Psoas muscle (tissue), 8 donors: Measurements from ENCODE around the gene TP53RK. TPM values are rescaled to one million over a fixed set of nuclear protein-coding genes. Genes with fewer than 3 reads are reported as not detected.
"Not testable (repeated sequence)": the region's sequence is repeated elsewhere in the genome, so short reads cannot be mapped to it uniquely, and the experiment has no call there.

Experiments
- ATAC-seq, 4 donors: fragments of 200-7000 bp; cut with Tn5 transposase; one replicate each; pipeline ENCODE4 v1.9.1; 2020; ENCODE audit warnings: moderate library complexity in 3 of 4, mild to moderate bottlenecking in 2 of 4
- DNase-seq, 2 donors: peaks; one replicate each; pipeline ENCODE4 v3.0.0-alpha.2; 2020
- H3K27ac ChIP-seq: fragments of 200-600 bp; one replicate; pipeline ENCODE4 v1.8.0; 2022
- H3K27me3 ChIP-seq, 3 donors: fragments of 200-600 bp in 1 of 3; one replicate each; pipeline versions ENCODE4 v1.6.1 to v1.8.0; 2013 to 2022; ENCODE audit warnings: low read length in 2 of 3, mild to moderate bottlenecking in 2 of 3, moderate library complexity in 1 of 3; ENCODE audit not compliant: insufficient read depth in 3 of 3
- H3K36me3 ChIP-seq, 2 donors: fragments of 200-600 bp in 1 of 2; one replicate each; pipeline versions ENCODE4 v1.6.1 to v1.8.0; 2013 to 2022; ENCODE audit warnings: low read depth in 1 of 2, mild to moderate bottlenecking in 1 of 2, moderate library complexity in 1 of 2; ENCODE audit not compliant: insufficient read depth in 1 of 2
- H3K4me1 ChIP-seq: fragments of 200-600 bp; one replicate; pipeline ENCODE4 v1.8.0; 2022
- H3K4me3 ChIP-seq: fragments of 200-600 bp; one replicate; pipeline ENCODE4 v1.8.0; 2022; ENCODE audit warnings: mild to moderate bottlenecking
- H3K9me3 ChIP-seq: fragments of 200-600 bp; one replicate; pipeline ENCODE4 v1.8.0; 2022
- CTCF ChIP-seq: fragments of 200-600 bp; IDR thresholded peaks from one replicate; pipeline ENCODE4 v1.8.0; 2022; ENCODE audit warnings: antibody characterized with exemption
- WGBS, 3 donors: extraction: QIAGEN DNeasy Blood & Tissue Kit; methylation state at CpG; one replicate each; pipeline versions ENCODE4 v1.1.6 to v1.1.7; 2013; 5-methylcytosine and 5-hydroxymethylcytosine counted together
- intact Hi-C, 2 donors: fragments of 100-400 bp; cut with DNase I; formaldehyde crosslinking; loops; one replicate each; pipeline versions ENCODE4 v1.11.0 to v1.14.2; 2022
- polyA plus RNA-seq, 3 donors: library from polyadenylated mRNA; stranded (reverse); fragments of 200-250 nt; gene quantifications; one replicate each; pipeline ENCODE4 v1.2.3, GENCODE V29; 2013
- total RNA-seq, 4 donors: library from RNA; stranded (reverse); fragmentation: NEBNext Ultra II Directional in 2 of 4; extraction: Animal tissue kit (Norgen Biotek cat#: 25700) in 2 of 4; gene quantifications; one replicate each; pipeline versions ENCODE4 v1.2.1 to v1.2.4, GENCODE V29; 2021 to 2023
- donor health status: healthy with polysubstance abuse.
- donor health status: DM: no; HTN: no; CAD: no; lungs with moderate emphysema.
- donor health status: Bipolar disorder and iron deficiency.
- donor health status: healthy.
- donor health status: DM: yes; HTN: yes; CAD: no.
- donor health status: DM: no; HTN: no; CAD: no.
- donor health status: DM: no; HTN: no; CAD: no.
- donor health status: DM: yes; HTN: yes; CAD: no.

Gene TP53RK
- total and polyA plus RNA-seq, 7 donors, result 5.8 to 12.9 (median 9.3) TPM

- intact Hi-C loops, result loop anchor here in 1 of 2 donors (5.0 kb wide), 1 partner anchor 116 kb away; no protein-coding TSS in a partner anchor
Observed at GRCh38 chr20:46678516-46678915, 10.7 kb downstream of the TP53RK start.

GRCh38 chr20:46677608-46678007 is 11.6 kb downstream of the TP53RK start:
- intact Hi-C loops, result loop anchor here in 1 of 2 donors (5.0 kb wide), 1 partner anchor 115 kb away; no protein-coding TSS in a partner anchor
- Histone ChIP-seq H3K27ac (no peak overlapping the region), H3K27me3 (no peaks in the 10 kb centered on the region), H3K4me3 (no peak overlapping the region), H3K9me3 (no peaks in the 10 kb centered on the region), H3K4me1 (peaks cover 8% of the 10 kb centered on the region), H3K36me3 (no peaks in the 10 kb centered on the region)
- DNase-seq (no peak), ATAC-seq (no peak)
- 87 to 91% (median 88%) methylated on average over 5 of the region's 5 CpGs for WGBS, 3 donors
- TF ChIP-seq CTCF, result no peak

More at GRCh38 chr20:46678516-46678915, 10.7 kb downstream of the TP53RK start:
- no peak for ATAC-seq
- no peak for DNase-seq
- WGBS, 3 donors, result 58 to 68% (median 61%) methylated on average over 4 of the region's 4 CpGs
- Histone ChIP-seq H3K4me3 (no peak overlapping the region), H3K9me3 (no peaks in the 10 kb centered on the region), H3K27me3 (no peaks in the 10 kb centered on the region), H3K36me3 (no peaks in the 10 kb centered on the region), H3K4me1 (peaks cover 17% of the 10 kb centered on the region), H3K27ac (no peak overlapping the region)
- TF ChIP-seq CTCF, result no peak

- WGBS, 3 donors, result 86 to 90% (median 88%) methylated on average over 11 to 13 of the region's 14 CpGs
- ATAC-seq, H3K36me3 ChIP-seq, DNase-seq, H3K27me3 ChIP-seq, H3K9me3 ChIP-seq, H3K27ac ChIP-seq, H3K4me1 ChIP-seq, H3K4me3 ChIP-seq: not testable (repeated sequence)
- intact Hi-C loops, result loop anchor here in 1 of 2 donors (5.0 kb wide), 1 partner anchor 114 kb away; no protein-coding TSS in a partner anchor
Observed at GRCh38 chr20:46676649-46677316, 12.5 kb downstream of the TP53RK start.

GRCh38 chr20:46674253-46675083 is 14.8 kb downstream of the TP53RK start:
- no peak overlapping the region for H3K27ac ChIP-seq

More at GRCh38 chr20:46674253-46675083, 14.8 kb downstream of the TP53RK start:
- TF ChIP-seq CTCF, result no peak
- Histone ChIP-seq H3K36me3 (no peaks in the 10 kb centered on the region), H3K4me3 (no peak overlapping the region), H3K9me3 (no peaks in the 10 kb centered on the region), H3K27me3 (no peaks in the 10 kb centered on the region), H3K4me1 (no peaks in the 10 kb centered on the region)
- no peak for ATAC-seq
- DNase-seq, result no peak
- WGBS, 3 donors, result 67 to 77% (median 72%) methylated on average over 14 of the region's 14 CpGs
- intact Hi-C loops, result loop anchor here in 1 of 2 donors (5.0 kb wide), 1 partner anchor 112 kb away; no protein-coding TSS in a partner anchor
